ENCODE measurements around the gene CREBBP.

The CREBBP gene

GRCh38 chr16:3810198-3810664, 70.3 kb downstream of the CREBBP start:
- intact Hi-C loops (cut with DNase I): no loop called here
- no peak for DNase-seq

GRCh38 chr16:3808308-3809063, 72.0 kb downstream of the CREBBP start:
- no peak for DNase-seq
- intact Hi-C loops (cut with DNase I): no loop called here

GRCh38 chr16:3807425-3808123, 72.9 kb downstream of the CREBBP start:
- intact Hi-C loops (cut with DNase I): no loop called here
- DNase-seq: no peak

DNA sequence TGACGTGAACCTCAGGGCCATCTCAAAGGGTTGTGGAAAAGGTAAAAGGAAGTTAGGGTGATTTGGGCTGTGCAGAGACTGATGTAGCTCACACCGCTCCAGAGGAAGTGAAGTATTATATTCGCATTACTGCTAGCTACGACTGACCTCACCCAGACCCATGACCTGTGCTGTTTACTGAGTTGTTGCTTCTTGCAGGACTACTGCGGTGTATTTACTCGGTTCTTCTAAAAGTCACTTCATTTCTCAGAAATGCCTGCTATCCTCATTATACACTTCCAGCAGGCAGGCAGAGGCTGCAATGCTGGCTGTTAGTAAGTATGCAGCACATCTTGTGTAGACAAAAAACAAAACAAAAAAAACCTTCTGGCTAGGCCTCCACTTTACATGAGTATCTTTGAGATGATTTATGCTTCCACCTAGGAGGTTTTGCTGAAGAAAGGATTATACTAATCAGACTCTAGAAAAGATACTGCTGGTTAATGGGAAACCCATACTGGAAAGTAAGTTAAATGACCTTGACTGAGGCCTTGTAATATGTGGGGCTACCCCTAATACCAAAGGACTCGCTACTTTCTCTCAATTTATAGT, 76.0 kb downstream of the CREBBP start:
- intact Hi-C loops (cut with DNase I): no loop called here
- no peak for DNase-seq

- no peak for DNase-seq
- intact Hi-C loops (cut with DNase I): no loop called here
Measured at GRCh38 chr16:3800477-3801270, 79.8 kb downstream of the CREBBP start.

- intact Hi-C loops (cut with DNase I): no loop called here
Measured at GRCh38 chr16:3800019-3800418, 80.5 kb downstream of the CREBBP start.

GRCh38 chr16:3799354-3799753, 81.2 kb downstream of the CREBBP start:
- intact Hi-C loops (cut with DNase I): no loop called here
- no peak for DNase-seq

More at GRCh38 chr16:3800019-3800418, 80.5 kb downstream of the CREBBP start:
- peak in 1 of 42 donors; percentile 18 for DNase-seq

- DNase-seq: no peak
- intact Hi-C loops (cut with DNase I): no loop called here
Measured at GRCh38 chr16:3798838-3799237, 81.7 kb downstream of the CREBBP start.

DNA sequence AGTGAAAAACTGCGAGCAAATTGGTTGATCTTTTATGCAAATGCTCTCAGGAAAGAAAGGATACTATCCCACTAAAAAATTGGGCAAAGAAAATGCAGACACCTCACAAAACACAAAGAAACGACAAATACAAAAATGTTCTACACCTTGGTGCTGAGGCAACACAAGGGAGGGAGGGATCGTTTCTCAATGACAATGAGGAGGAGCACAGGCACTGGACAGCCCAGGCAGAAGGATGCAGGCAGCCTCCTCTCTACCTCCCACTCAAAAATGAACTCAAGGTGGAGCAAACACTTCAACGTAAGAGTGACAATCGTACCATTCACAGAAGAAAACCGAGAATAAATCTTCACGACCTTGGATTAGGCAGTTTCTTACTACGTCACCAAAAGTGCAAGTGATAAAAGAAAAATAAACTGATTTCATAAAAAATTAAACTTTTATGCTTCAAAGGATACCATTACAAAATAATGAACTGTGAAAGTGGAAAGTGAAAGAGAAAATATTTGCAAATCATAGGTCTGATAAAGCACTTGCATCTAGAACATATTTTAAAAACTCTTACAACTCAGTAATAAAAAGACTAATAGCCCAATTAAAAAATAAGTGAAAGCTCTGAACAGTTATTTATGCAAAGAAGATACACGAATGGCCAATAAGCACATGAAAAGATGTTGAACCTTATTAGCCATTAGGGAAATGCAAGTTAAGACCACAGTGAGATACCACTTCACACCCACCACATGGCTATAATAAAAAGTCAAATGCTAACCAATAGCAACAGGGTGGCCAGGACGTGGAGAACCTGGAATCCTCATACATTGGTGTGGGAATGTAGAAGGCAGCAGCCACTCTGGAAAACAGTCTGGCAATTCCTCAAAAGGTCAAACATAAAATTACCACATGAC, 82.4 kb downstream of the CREBBP start:
- intact Hi-C loops (cut with DNase I): no loop called here
- DNase-seq: no peak

- intact Hi-C loops (cut with DNase I): no loop called here
- no peak for DNase-seq
Measured at GRCh38 chr16:3797473-3797872, 83.0 kb downstream of the CREBBP start.

DNA sequence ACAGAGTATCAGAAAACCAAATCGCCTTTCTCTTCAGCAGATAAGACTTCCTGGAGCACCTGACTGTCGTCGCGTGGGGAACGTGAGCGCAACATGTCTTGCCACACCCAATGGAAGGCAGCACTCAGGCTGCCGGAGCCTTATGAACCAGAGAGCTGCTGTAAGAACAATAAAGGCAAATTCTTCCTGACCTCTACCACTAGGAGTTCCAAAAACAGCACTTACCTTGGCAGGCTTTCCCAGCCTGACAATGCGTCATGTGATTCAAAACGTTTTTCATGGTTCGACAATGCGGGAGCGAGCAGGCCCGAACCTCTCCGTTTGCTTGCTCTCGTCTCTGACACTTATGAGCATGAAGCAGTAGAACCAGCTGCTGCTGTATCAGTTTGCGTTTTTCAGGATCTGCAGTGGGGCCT, 87.3 kb downstream of the CREBBP start:
- peak in 32 of 42 donors; percentile 7 to 68 (median 34) for DNase-seq

GRCh38 chr16:3792472-3793012, 88.0 kb downstream of the CREBBP start:
- intact Hi-C loops (cut with DNase I): no loop called here
- peak in 1 of 42 donors; percentile 27 for DNase-seq

More for the DNA sequence above, 87.3 kb downstream of the CREBBP start:
- intact Hi-C loops (cut with DNase I): no loop called here

DNA sequence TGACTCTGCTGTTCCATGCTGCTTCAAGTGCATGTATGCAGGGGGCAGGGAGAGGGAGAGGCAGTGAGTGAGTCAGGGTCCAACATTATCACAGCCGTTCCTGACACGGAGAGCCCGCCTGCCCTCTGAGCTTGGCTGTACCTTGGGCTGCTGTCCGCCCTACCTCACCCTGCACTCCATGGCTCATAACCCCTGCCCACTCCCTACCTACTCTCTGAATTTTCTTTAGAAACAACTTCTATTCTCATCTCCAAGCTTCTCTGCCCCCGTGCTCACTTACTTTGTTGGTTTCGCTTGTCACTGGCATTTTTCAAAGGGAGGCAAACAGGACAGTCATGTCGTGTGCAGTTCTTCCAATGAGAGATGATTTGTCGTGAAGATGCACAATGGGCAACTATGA, 88.8 kb downstream of the CREBBP start:
- intact Hi-C loops (cut with DNase I): no loop called here
- DNase-seq: peak in 11 of 42 donors; percentile 13 to 72 (median 33)

DNA sequence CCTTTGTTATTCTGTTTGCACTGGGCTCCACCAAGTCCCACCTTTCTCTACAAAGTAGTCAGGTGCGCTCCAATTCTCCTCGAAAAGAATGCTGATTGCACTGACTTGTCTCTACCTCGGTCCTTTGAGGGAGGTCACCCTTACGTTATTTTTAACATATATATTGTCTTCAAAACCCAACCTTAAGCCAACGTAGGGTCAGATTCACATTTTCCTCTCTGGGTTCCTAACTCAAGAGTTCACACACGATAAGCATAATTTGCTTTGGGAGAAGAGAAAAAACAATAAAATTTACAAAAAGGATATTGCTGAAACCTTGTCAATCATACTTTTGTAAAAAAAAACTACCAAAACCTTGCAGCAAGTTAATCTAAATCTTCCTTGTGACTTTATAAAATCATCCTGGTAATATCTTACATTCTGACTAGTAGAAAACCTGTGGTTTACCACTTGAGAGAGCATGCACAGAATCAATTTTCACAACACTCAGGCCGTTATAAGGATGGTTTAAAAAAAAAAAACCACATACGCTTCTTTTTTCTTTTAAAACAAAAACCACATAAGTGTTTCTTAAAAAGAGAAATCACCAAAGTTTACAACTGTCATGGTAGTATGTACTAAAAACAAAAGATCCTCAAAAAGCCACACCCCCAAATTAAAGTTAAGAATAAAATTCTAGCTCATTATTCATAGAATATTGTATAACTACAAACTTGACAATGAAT, 91.0 kb downstream of the CREBBP start:
- DNase-seq: no peak
- intact Hi-C loops (cut with DNase I): no loop called here

GRCh38 chr16:3788711-3789374, 91.7 kb downstream of the CREBBP start:
- intact Hi-C loops (cut with DNase I): no loop called here
- DNase-seq: peak in 1 of 42 donors; percentile 28

GRCh38 chr16:3787924-3788661, 92.4 kb downstream of the CREBBP start:
- intact Hi-C loops (cut with DNase I): no loop called here
- peak in 1 of 42 donors; percentile 13 for DNase-seq
